SJSA1 (cell line): ENCODE results near the gene DDIT3. TPM values are rescaled to one million over a fixed set of nuclear protein-coding genes. Genes with fewer than 3 reads are reported as not detected.
A peak's percentile ranks its signal among the peaks of the same experiment; 100 is the strongest.

Experiments used
- DNase-seq, 2 experiments: peaks; one replicate each; pipeline ENCODE4 v3.0.0-alpha.2; 2015 to 2020; ENCODE audit warnings: low spot score in 2 of 2, low read depth in 1 of 2
- H3K27ac ChIP-seq: fragments of 250-450 bp; sonication (Bioruptor Pico); 2 replicates; pipeline ENCODE4 v1.5.1; 2020; ENCODE audit warnings: mild to moderate bottlenecking, moderate library complexity
- H3K27me3 ChIP-seq: fragments of 250-450 bp; sonication (Bioruptor Pico); replicated peaks from 2 replicates; pipeline ENCODE4 v1.5.1; 2020; ENCODE audit warnings: mild to moderate bottlenecking, moderate library complexity
- H3K36me3 ChIP-seq: fragments of 250-450 bp; sonication (Bioruptor Pico); 2 replicates; pipeline ENCODE4 v1.5.1; 2020; ENCODE audit warnings: mild to moderate bottlenecking
- H3K4me1 ChIP-seq: fragments of 250-450 bp; sonication (Bioruptor Pico); replicated peaks from 2 replicates; pipeline ENCODE4 v1.6.1; 2021; ENCODE audit warnings: mild to moderate bottlenecking
- H3K4me3 ChIP-seq: fragments of 250-450 bp; sonication (Bioruptor Pico); 2 replicates; pipeline ENCODE4 v1.5.1; 2020; ENCODE audit warnings: mild to moderate bottlenecking
- H3K9me3 ChIP-seq: fragments of 250-450 bp; sonication (Bioruptor Pico); replicated peaks from 2 replicates; pipeline ENCODE4 v1.5.1; 2020; ENCODE audit warnings: mild to moderate bottlenecking
- total RNA-seq: library from RNA; depleted of rRNA; stranded (reverse); fragments of >200 nt; shearing (Covaris generic); gene quantifications from 2 replicates; pipeline ENCODE4 v1.2.3, GENCODE V29; 2014

The DDIT3 gene
- total RNA-seq, 1 experiment from 2014 or later, result 686 TPM

DNA sequence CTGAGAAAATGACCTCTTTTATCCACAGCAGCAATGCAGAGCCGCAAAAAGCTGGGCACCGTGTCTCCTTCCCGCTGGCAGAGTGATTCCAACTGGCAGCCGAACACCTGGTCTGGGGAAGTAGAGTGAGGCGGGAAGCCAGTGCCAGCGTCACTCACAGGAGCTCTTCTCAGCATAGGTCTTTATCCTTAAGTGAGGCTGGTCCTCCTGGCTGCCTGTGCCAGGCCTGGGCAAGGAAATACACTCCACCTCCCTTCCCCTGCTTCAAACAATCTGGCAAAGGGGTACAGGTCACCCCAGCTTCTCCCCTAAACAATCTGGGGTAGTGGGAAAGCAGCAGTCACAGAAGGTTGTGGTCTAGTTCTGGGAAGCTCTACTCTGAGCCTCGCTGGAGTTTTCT lies 45.5 kb downstream of the DDIT3 start:
- H3K9me3 ChIP-seq, result peaks cover 2% of the 10 kb centered on the region; the same call in 1 of the 2 replicates
- peaks cover 31% of the 10 kb centered on the region for H3K36me3 ChIP-seq
- no peak overlapping the region for H3K4me3 ChIP-seq
- peak in 1 of 2 experiments; percentile 94 for DNase-seq
- H3K27me3 ChIP-seq, result no peaks in the 10 kb centered on the region
- no peak overlapping the region for H3K27ac ChIP-seq
- H3K4me1 ChIP-seq, result peaks cover 28% of the 10 kb centered on the region

DNA sequence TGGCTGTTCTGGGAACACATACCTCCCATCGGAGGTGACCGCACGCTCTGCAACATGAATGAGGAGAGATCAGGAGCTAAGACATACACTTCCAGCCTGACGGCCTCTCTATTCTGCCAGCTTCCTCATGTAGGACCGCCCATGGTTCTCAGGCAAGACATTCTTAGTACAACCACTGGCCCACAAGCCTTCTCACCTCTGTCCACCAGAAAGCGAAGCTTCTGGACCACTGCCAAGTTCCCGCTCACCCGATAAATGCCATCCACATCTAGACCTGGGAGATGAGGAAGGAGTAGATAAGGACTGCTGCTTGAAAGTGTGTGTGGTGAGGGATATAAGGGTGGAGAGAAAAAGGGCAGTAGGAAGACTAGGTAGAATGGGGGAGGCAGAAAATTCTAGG lies 45.9 kb downstream of the DDIT3 start:
- no peak overlapping the region for H3K27ac ChIP-seq
- H3K36me3 ChIP-seq, result peaks cover 35% of the 10 kb centered on the region
- no peak overlapping the region for H3K4me3 ChIP-seq
- peak in 1 of 2 experiments; percentile 98 for DNase-seq
- H3K9me3 ChIP-seq, result peaks cover 3% of the 10 kb centered on the region; the same call in 1 of the 2 replicates
- H3K27me3 ChIP-seq, result no peaks in the 10 kb centered on the region
- H3K4me1 ChIP-seq, result peaks cover 24% of the 10 kb centered on the region

- Histone ChIP-seq H3K36me3 (peaks cover 40% of the 10 kb centered on the region), H3K27me3 (no peaks in the 10 kb centered on the region), H3K4me1 (peaks cover 19% of the 10 kb centered on the region), H3K4me3 (no peak overlapping the region), H3K9me3 (peaks cover 3% of the 10 kb centered on the region; the same call in 1 of the 2 replicates), H3K27ac (no peak overlapping the region)
- DNase-seq, result peak; percentile 74 to 94
Measured at GRCh38 chr12:57473886-57474285, 46.4 kb downstream of the DDIT3 start.

GRCh38 chr12:57473392-57473791 lies 46.9 kb downstream of the DDIT3 start:
- peak; percentile 75 to 90 for DNase-seq

DNA sequence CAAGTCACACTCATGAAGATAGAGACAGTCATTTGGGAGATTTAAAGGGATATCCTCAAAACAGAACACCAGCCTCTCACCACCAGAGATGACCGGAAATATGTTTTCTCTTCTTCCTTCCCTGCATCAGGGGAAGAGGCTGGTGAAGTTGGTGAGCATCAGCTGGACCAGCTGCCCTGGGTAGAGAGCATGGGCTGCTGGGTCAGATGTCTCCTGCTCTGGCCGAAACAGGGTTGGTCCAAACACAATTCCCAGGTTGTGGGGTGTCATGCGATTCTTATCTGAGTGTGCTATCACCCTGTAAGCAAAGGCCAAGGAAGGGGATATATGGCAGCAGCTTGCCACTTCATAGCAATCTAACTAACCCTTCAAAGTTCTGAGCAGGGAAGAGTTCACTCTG lies 47.9 kb downstream of the DDIT3 start:
- Histone ChIP-seq H3K4me3 (no peak overlapping the region), H3K4me1 (peaks cover 4% of the 10 kb centered on the region), H3K36me3 (peaks cover 55% of the 10 kb centered on the region), H3K9me3 (peaks cover 3% of the 10 kb centered on the region; the same call in 1 of the 2 replicates), H3K27ac (no peak overlapping the region), H3K27me3 (no peaks in the 10 kb centered on the region)
- peak in 1 of 2 experiments; percentile 91 for DNase-seq

More at GRCh38 chr12:57473392-57473791, 46.9 kb downstream of the DDIT3 start:
- H3K4me1 ChIP-seq, result peaks cover 14% of the 10 kb centered on the region
- H3K27ac ChIP-seq, result no peak overlapping the region
- H3K36me3 ChIP-seq, result peaks cover 45% of the 10 kb centered on the region
- no peak overlapping the region for H3K4me3 ChIP-seq
- no peaks in the 10 kb centered on the region for H3K27me3 ChIP-seq
- H3K9me3 ChIP-seq, result peaks cover 3% of the 10 kb centered on the region; the same call in 1 of the 2 replicates

DNA sequence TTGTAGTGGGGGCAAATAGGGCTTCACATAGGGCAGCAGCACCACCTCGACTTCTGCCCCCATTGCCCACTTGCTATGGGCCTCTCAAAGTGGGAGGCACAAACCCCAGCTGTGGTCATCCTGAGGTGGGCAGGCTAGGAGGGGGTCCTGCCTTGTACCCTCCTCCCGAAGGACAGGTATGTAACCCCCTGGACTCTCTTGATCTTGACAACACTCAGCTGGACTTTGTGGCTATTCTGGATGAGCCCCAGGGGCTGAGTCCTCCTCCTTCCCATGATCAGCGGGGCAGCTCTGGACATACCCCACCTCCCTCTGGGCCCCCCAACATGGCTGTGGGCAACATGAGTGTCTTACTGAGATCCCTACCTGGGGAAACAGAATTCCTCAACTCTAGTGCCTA lies 48.7 kb downstream of the DDIT3 start:
- Histone ChIP-seq H3K27me3 (no peaks in the 10 kb centered on the region), H3K36me3 (peaks cover 63% of the 10 kb centered on the region)

DNA sequence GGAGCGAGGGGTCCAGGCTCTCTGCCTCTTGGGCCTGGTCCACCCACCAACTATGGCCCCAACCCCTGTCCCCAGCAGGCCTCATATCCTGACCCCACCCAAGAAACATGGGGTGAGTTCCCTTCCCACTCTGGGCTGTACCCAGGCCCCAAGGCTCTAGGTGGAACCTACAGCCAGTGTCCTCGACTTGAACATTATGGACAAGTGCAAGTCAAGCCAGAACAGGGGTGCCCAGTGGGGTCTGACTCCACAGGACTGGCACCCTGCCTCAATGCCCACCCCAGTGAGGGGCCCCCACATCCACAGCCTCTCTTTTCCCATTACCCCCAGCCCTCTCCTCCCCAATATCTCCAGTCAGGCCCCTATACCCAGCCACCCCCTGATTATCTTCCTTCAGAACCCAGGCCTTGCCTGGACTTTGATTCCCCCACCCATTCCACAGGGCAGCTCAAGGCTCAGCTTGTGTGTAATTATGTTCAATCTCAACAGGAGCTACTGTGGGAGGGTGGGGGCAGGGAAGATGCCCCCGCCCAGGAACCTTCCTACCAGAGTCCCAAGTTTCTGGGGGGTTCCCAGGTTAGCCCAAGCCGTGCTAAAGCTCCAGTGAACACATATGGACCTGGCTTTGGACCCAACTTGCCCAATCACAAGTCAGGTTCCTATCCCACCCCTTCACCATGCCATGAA lies 49.2 kb downstream of the DDIT3 start:
- peak; percentile 76 to 94 for DNase-seq
- Histone ChIP-seq H3K27me3 (no peaks in the 10 kb centered on the region), H3K27ac (no peak overlapping the region), H3K9me3 (peaks cover 3% of the 10 kb centered on the region; the same call in 1 of the 2 replicates), H3K36me3 (peaks cover 68% of the 10 kb centered on the region), H3K4me1 (no peaks in the 10 kb centered on the region), H3K4me3 (no peak overlapping the region)

More for the DNA sequence above, 48.7 kb downstream of the DDIT3 start:
- no peaks in the 10 kb centered on the region for H3K4me1 ChIP-seq
- H3K27ac ChIP-seq, result no peak overlapping the region
- peak in 1 of 2 experiments; percentile 94 for DNase-seq
- no peak overlapping the region for H3K4me3 ChIP-seq
- H3K9me3 ChIP-seq, result peaks cover 3% of the 10 kb centered on the region; the same call in 1 of the 2 replicates

GRCh38 chr12:57470286-57470969 lies 49.9 kb downstream of the DDIT3 start:
- Histone ChIP-seq H3K27me3 (no peaks in the 10 kb centered on the region), H3K9me3 (peaks cover 3% of the 10 kb centered on the region; the same call in 1 of the 2 replicates), H3K4me3 (no peak overlapping the region), H3K27ac (no peak overlapping the region), H3K36me3 (peaks cover 75% of the 10 kb centered on the region), H3K4me1 (no peaks in the 10 kb centered on the region)
- peak; percentile 78 to 96 for DNase-seq

GRCh38 chr12:57469296-57470164 lies 50.8 kb downstream of the DDIT3 start:
- peak; percentile 76 to 96 for DNase-seq
- no peaks in the 10 kb centered on the region for H3K4me1 ChIP-seq
- H3K9me3 ChIP-seq, result peaks cover 3% of the 10 kb centered on the region; the same call in 1 of the 2 replicates
- H3K27ac ChIP-seq, result no peak overlapping the region
- peaks cover 84% of the 10 kb centered on the region for H3K36me3 ChIP-seq
- no peaks in the 10 kb centered on the region for H3K27me3 ChIP-seq
- H3K4me3 ChIP-seq, result no peak overlapping the region

GRCh38 chr12:57467915-57468314 lies 52.4 kb downstream of the DDIT3 start:
- H3K36me3 ChIP-seq, result peaks cover 100% of the 10 kb centered on the region
- H3K4me3 ChIP-seq, result no peak overlapping the region
- DNase-seq, result peak; percentile 76 to 96
- peaks cover 4% of the 10 kb centered on the region for H3K4me1 ChIP-seq
- no peaks in the 10 kb centered on the region for H3K27me3 ChIP-seq
- H3K27ac ChIP-seq, result no peak overlapping the region
- H3K9me3 ChIP-seq, result peaks cover 3% of the 10 kb centered on the region; the same call in 1 of the 2 replicates

- H3K4me1 ChIP-seq, result peaks cover 10% of the 10 kb centered on the region
- no peak overlapping the region for H3K4me3 ChIP-seq
Measured at GRCh38 chr12:57467212-57467874, 53.0 kb downstream of the DDIT3 start.

More at GRCh38 chr12:57467212-57467874, 53.0 kb downstream of the DDIT3 start:
- H3K27me3 ChIP-seq, result no peaks in the 10 kb centered on the region
- H3K9me3 ChIP-seq, result peaks cover 3% of the 10 kb centered on the region; the same call in 1 of the 2 replicates
- H3K36me3 ChIP-seq, result peaks cover 96% of the 10 kb centered on the region
- DNase-seq, result peak; percentile 70 to 95
- H3K27ac ChIP-seq, result no peak overlapping the region
